Activated CD8-positive, alpha-beta memory T cell treated with anti-CD3 and anti-CD28 coated beads for 4 hours (primary cell): ENCODE results near the gene ATP6V1A.
A peak's percentile ranks its signal among the peaks of the same experiment; 100 is the strongest.
"Not testable (repeated sequence)": the region's sequence is repeated elsewhere in the genome, so short reads cannot be mapped to it uniquely, and the experiment has no call there.

Source experiments
- DNase-seq, 2 donors: peaks; one replicate each; pipeline ENCODE4 v3.0.0-alpha.2; 2020; ENCODE audit warnings: low read depth in 2 of 2

Gene ATP6V1A

DNA sequence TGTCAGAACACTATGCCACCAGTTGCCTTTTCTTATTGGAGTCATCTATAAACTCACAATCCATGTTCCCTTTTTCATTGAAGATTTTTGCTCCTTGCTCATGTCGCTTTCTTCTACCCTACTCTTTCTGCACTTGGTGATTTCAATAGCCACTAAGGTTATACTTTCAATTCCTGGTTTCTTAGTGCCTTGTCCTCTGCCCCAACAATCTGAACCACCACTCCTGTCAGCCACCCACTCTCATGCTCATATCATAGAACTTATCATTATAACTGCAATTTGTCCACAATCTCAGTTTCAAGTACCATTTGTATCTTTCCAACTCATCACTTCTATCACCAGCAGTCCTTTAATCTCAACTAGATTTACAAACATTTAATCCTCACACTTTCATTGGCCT is 81.8 kb downstream of the ATP6V1A start:
- DNase-seq, result no peak

DNA sequence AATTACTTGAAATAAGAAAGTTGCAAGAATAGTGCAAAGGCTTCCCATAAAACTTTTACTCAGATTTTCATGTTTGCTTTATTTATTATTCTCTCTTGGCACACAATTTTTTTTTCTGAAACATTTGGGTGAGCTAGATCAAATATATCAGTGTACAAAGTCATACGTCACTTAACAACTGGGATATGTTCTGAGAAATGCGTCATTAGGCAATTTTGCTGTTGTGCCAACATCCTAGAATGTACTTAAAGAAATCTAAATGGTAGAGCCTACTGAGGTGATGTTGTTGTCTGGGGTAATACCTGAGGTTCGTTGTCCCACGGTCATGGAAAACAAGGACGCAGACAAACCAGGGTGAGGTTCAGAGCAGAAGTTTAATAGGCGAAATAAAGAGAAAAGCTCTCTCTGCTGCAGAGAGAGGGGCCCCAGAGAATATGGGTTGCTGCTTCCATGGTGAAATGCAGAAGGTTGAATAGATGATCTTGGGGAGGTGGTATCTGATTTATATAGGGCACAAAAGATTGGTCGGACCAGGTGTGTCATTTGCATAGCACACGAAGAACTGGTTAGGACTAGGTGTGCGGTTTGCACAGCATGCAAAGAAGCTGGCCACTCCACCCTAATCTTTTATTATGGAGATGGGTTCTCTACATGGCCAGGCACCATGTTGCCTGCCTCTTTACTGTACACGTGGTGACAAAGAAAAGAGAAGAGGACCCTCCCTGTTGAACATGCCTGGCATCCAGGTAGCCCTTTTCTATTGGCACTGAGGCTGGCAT is 82.9 kb downstream of the ATP6V1A start:
- no peak for DNase-seq

DNA sequence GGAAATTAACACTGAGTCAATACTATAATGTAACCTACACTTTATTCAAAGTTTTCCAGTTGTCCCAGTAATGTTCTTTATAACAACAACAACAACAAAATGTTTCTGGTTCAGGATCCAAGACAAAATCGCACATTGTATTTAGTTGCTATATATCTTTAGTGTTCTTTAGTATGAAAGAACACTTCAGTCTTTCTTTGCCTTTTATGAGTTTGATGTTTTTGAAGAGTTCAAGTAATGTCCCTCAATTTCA is 84.2 kb downstream of the ATP6V1A start:
- DNase-seq, result no peak

DNA sequence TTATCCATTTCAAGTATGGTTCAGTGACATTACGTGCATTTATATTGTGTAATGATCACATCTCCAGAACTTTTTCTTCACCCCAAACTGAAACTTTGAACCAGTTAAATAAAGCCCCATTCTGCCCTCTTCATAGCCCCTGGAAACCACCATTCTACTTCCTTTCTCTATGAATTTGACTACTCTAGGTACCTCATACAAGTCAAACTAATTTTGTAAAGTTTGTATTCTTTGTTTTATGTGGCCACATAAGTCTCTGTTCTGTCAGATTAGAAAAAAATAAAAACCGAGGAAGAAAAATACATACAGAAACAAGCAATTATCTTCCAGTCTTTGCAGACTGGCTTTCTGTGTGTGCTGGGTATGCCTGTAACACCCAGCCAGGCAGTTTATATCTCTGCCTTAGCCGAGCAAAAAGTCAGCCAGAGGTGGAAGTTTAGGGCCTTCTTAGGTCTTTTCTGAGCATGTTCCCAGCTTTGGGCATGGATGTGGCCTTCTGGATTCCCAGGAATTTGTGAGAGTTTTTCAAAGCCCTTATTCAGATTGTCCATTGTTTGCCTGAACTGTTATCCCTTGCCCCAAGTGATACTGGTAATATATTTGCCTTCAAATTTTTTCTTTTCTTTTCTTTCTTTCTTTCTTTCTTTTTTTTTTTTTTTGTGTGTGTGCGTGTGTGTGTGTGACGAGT is 85.8 kb downstream of the ATP6V1A start:
- DNase-seq, result no peak

DNA sequence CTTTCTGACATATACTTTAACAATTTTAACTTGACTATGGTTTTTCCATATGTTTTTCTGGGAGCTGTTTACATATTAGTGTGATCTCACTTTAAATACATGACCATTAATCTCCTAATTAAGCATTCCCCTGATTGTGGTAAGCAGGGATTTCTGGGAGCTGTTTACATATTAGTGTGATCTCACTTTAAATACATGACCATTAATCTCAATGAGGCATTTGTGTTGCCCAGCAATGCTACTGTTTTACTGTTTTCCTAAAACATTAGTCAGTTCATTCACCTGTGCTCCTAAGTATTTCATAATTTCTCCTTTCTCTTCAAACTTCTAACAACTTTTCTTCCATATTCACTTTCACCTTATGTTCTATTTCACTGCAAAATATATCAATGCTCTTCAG is 88.1 kb downstream of the ATP6V1A start:
- DNase-seq, result no peak

DNA sequence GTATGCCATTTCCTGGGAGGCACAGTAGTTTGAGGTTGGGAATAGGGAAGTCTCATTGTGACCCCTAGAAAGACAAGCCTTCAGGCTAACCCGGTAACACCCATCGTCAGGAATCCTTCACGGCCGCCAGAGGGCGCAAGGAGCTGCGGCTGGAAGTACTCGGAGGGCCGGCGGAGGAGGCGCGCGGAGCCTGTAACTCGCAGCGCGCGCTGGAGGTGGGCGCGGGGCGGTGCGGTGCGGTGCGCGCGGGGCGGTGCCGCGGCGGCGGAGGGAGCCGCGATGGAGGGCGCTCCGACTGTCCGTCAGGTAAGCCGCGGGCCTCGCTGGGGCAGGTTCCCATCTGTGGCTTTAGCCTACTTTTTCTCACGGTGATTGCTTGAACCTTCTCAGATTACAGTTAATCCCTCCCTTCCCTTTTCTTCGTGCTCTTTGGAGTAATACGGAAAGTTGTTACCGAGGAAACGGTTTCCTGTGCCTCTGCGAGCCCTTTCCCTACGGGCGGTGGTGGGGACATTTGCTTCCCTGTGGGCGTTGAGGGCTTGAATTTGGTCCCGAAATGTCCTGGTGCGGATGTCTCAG is 91.9 kb downstream of the ATP6V1A start, which contains the start of gene GRAMD1C:
Gene GRAMD1C (plus strand): TSS at position 158 of the 579 bp plus-strand sequence. CDS start 122 bp downstream, at position 280.
- DNase-seq, result peak; percentile 61 to 78

DNA sequence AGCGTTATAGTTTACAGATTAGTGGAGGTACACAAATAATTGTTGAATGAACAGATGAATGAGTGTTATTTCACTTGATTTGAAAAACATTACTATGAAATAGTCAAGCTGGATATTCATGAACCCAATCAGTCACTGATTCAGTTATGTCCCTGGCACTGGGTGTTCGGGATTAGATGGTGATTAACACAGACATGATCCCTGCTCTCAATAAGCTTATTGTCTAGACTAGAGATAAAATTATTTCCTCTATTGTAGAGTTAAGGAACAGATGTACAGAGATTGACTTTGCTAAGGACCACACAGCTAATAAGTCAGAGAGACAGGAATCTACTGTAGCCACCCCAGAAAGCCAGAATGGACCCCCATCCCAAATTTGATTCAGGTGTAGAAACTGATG is 92.7 kb downstream of the ATP6V1A start:
- DNase-seq, result no peak

DNA sequence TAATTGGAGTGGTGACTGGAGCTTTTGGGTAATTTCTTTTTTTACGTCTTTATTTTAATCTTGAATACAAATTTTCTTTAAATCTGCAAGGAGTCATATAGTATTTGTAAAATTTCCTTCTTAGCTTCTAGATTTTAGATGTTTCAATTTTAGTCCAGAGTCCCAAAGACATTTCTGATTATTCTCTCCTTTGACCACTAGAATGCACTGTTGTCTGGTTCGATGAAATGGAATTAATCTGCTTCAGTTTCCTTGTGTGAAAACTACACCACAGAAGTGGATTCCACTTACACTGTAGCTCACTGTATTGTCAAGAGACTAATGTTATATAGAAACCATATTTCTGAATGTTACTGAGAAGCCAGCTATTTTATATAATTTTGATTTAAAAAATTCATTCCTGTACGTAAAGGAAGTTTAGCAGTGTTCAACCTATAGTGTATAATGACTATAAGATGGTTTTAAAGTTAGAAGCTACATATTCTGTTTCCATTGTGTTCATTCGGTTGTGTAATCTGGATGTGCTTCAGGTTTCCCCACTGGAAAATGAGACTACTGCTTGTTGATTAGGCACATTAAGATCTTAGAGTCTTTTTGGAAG is 97.9 kb downstream of the ATP6V1A start:
- DNase-seq, result no peak

DNA sequence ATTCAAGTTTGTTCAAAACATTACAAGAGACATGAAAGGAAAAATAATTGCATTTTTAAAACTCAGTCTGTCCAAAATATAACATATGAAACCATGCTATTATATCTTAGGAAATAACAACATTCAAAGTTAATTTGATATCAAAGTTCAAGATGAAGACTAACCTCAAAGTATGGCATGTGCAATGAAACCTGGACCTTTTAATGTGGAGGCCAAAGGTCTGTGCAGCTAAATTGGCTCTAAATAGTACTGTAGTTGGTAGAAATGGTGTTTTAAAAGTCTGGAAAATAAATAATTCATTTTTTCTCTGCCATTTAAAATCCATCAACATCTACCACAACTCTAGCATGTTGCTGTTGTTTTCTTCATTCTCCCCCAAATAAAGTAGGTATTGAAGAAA is 100.4 kb downstream of the ATP6V1A start:
- DNase-seq, result no peak

DNA sequence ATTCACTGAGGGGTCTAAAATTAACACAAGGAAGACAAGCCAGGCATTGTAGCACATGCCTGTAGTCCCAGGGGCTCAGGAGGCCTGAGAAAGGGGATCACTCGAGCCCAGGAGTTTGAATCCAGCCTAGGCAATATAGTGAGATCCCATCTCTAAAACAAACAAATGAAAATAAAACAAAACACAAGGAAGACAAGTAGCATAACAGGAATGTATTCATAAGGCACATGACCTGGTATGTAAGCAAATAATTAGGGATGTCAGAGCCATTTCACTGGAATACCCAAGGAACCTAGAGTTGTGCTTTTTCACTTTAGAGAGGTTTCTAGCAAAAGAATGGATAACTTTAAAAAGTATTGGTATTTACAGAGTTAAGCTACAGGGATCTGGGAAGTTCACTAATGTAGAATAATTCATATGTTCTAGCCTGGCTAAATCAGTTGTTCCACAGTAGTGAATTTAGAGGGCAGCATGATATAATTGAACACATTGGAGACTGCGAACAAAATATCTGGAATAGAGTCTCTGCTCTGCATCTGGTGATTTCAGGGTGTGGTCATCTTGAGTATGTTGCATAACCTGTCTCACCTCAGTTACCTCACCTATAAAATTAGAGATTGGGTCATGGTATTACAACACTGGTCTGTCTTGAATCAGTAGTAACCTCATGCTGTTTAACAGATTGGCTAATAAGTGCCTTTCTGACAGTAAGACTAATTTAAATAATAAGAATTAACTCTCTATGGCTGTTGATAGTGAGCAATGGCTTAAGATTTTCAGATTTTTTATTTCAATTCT is 101.0 kb downstream of the ATP6V1A start:
- DNase-seq, result no peak

DNA sequence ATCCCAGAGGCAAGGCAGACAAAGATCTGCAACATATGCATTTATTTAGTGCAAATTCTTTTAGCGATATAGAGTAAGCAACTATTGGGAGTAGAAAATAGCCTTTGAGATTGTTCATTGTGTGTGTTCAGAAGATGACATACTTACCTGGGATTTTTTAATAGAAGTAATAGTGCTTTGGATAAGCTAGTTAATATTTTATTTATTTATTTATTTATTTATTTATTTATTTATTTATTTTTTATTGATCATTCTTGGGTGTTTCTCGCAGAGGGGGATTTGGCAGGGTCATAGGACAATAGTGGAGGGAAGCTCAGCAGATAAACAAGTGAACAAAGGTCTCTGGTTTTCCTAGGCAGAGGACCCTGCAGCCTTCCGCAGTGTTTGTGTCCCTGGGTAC is 102.2 kb downstream of the ATP6V1A start:
- not testable (repeated sequence) for DNase-seq

DNA sequence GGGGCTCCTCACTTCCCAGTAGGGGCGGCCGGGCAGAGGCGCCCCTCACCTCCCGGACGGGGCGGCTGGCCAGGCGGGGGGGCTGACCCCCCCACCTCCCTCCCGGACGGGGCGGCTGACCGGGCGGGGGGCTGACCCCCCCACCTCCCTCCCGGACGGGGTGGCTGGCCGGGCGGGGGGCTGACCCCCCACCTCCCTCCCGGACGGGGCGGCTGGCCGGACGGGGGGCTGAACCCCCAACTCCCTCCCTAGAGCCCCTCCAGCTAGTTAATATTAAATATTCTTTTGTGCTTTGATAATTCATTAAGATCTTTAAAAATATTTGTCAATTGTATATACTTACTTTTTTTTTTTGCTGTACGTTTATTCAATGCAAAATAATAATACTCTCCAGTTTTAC is 103.0 kb downstream of the ATP6V1A start:
- not testable (repeated sequence) for DNase-seq

DNA sequence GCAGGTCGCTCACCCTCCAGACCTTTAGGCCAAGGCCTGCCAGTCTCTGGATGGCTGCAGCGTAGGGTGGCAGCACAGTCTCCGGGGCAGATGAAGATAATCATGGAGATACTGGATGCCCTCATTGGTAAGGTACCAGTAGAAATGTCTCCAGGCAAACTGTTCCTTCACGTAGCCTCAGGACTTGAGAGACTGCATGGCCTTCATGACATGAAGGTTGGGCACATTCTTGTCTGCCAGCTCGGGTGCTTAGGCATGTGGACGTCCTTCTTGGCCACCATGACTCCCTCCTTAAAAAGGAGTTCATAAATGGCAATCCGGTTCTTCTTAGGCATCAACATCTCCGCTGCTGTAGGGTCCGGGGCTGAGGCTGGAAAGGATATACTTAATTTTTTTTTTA is 103.6 kb downstream of the ATP6V1A start:
- DNase-seq, result not testable (repeated sequence)

DNA sequence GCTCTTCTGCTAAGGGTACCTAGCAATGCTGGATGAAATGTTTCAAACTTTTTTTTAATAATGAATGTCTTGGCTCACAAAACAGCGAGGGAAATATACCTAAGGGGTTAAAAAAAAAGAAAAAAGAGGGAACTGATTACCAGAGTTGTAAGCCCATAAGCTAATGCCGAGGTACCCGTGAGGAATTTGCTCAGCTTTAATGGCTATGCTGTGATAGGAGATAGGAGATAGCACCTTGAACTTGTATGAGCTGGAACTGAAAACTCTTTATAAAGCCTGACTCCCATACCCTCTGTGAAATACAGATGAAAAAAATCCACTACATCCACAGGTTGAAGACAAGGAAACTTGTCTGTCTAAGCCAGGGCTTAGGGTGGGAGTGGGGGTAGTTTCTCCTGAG is 105.7 kb downstream of the ATP6V1A start:
- DNase-seq, result no peak
